DOHH2 (cell line): ENCODE measurements around the gene CDKN1C.

Source experiments
- H3F3A ChIP-seq: fragments of 200-600 bp; sonication (generic), shearing (Covaris generic); 2 replicates; pipeline ENCODE4 v1.6.0; 2016; ENCODE audit warnings: antibody characterized with exemption, mild to moderate bottlenecking; ENCODE audit not compliant: control insufficient read depth, insufficient read depth
- H3K27ac ChIP-seq: fragments of 200-600 bp; sonication (generic); 2 replicates; pipeline ENCODE4 v1.5.1; 2014; ENCODE audit warnings: low read depth, mild to moderate bottlenecking, low read length, moderate library complexity
- H3K27me3 ChIP-seq: fragments of 200-600 bp; sonication (generic); 2 replicates; pipeline ENCODE4 v1.6.1; 2014; ENCODE audit warnings: mild to moderate bottlenecking, low read length, mixed read lengths; ENCODE audit not compliant: control insufficient read depth
- H3K36me3 ChIP-seq: fragments of 200-600 bp; sonication (generic); 2 replicates; pipeline ENCODE4 v1.6.1; 2014; ENCODE audit warnings: mild to moderate bottlenecking, low read length, moderate library complexity, mixed read lengths; ENCODE audit not compliant: control insufficient read depth
- H3K4me1 ChIP-seq: fragments of 200-600 bp; sonication (generic); 2 replicates; pipeline ENCODE4 v1.6.1; 2014; ENCODE audit warnings: mild to moderate bottlenecking, low read length, mixed read lengths; ENCODE audit not compliant: control insufficient read depth
- H3K4me2 ChIP-seq: fragments of 200-600 bp; sonication (generic); 2 replicates; pipeline ENCODE4 v1.6.0; 2014; ENCODE audit warnings: mild to moderate bottlenecking, low read length, moderate library complexity
- H3K4me3 ChIP-seq: fragments of 200-600 bp; sonication (generic); 2 replicates; pipeline ENCODE4 v1.5.1; 2014; ENCODE audit warnings: mild to moderate bottlenecking, low read length, mixed read lengths
- H3K79me2 ChIP-seq: fragments of 200-600 bp; sonication (generic); 2 replicates; pipeline ENCODE4 v1.6.1; 2014; ENCODE audit warnings: mild to moderate bottlenecking, low read length, mixed read lengths; ENCODE audit not compliant: control insufficient read depth
- H3K9me2 ChIP-seq: fragments of 200-600 bp; sonication (generic); replicated peaks from 2 replicates; pipeline ENCODE4 v1.6.1; 2014; ENCODE audit warnings: mild to moderate bottlenecking, low read length, mixed read lengths; ENCODE audit not compliant: control insufficient read depth
- H3K9me3 ChIP-seq: fragments of 200-600 bp; sonication (generic); 2 replicates; pipeline ENCODE4 v1.6.1; 2014; ENCODE audit warnings: antibody characterized with exemption, low read length, mixed read lengths; ENCODE audit not compliant: control insufficient read depth, insufficient read depth
- H4K20me1 ChIP-seq: fragments of 200-600 bp; sonication (generic); 2 replicates; pipeline ENCODE4 v1.6.0; 2014; ENCODE audit warnings: low read depth, mild to moderate bottlenecking, antibody characterized with exemption, low read length, moderate library complexity; ENCODE audit not compliant: control insufficient read depth, insufficient read depth
- CTCF ChIP-seq: fragments of 200-600 bp; sonication (generic); IDR thresholded peaks from one replicate; pipeline ENCODE4 v1.5.1; 2014; ENCODE audit warnings: antibody characterized with exemption, mild to moderate bottlenecking, low read depth, low read length; ENCODE audit not compliant: poor library complexity, severe bottlenecking
- EZH2phosphoT487 ChIP-seq: fragments of 200-600 bp; sonication (generic); IDR thresholded peaks from 2 replicates; pipeline ENCODE4 v1.6.1; 2017; ENCODE audit warnings: borderline replicate concordance, mild to moderate bottlenecking, antibody characterized with exemption, low read length, moderate library complexity, mixed read lengths

Gene CDKN1C

GRCh38 chr11:2931420-2931746 is 45.8 kb upstream of the CDKN1C start:
- no peaks in the 10 kb centered on the region for H3K79me2 ChIP-seq
- no peaks in the 10 kb centered on the region; the same call in 1 of the 2 replicates for H4K20me1 ChIP-seq
- H3K9me3 ChIP-seq, result no peaks in the 10 kb centered on the region
- TF ChIP-seq EZH2phosphoT487 (no peak), CTCF (no peak)
- H3K4me2 ChIP-seq, result no peak overlapping the region
- no peak overlapping the region for H3K4me3 ChIP-seq
- peaks cover 25% of the 10 kb centered on the region for H3K27me3 ChIP-seq
- H3K4me1 ChIP-seq, result peaks cover 10% of the 10 kb centered on the region
- H3K9me2 ChIP-seq, result no peaks in the 10 kb centered on the region
- no peaks in the 10 kb centered on the region for H3K36me3 ChIP-seq
- no peak overlapping the region for H3K27ac ChIP-seq
- no peaks in the 10 kb centered on the region for H3F3A ChIP-seq

GRCh38 chr11:2930704-2931419 is 45.3 kb upstream of the CDKN1C start:
- TF ChIP-seq CTCF (peak; percentile 75), EZH2phosphoT487 (no peak)
- Histone ChIP-seq H3K4me1 (peaks cover 10% of the 10 kb centered on the region), H3K79me2 (no peaks in the 10 kb centered on the region), H4K20me1 (no peaks in the 10 kb centered on the region; the same call in 1 of the 2 replicates), H3K4me3 (peak overlapping the region; percentile 31), H3K9me2 (no peaks in the 10 kb centered on the region), H3K36me3 (no peaks in the 10 kb centered on the region), H3K27ac (no peak overlapping the region), H3K9me3 (no peaks in the 10 kb centered on the region), H3K27me3 (peaks cover 25% of the 10 kb centered on the region), H3F3A (no peaks in the 10 kb centered on the region), H3K4me2 (peak overlapping the region; percentile 53)

GRCh38 chr11:2929950-2930703 is 44.6 kb upstream of the CDKN1C start:
- Histone ChIP-seq H3K27me3 (peaks cover 25% of the 10 kb centered on the region), H3K4me3 (peak overlapping the region; percentile 31), H3K79me2 (no peaks in the 10 kb centered on the region), H4K20me1 (no peaks in the 10 kb centered on the region; the same call in 1 of the 2 replicates), H3K27ac (no peak overlapping the region), H3F3A (no peaks in the 10 kb centered on the region), H3K4me1 (peaks cover 10% of the 10 kb centered on the region), H3K9me2 (no peaks in the 10 kb centered on the region), H3K36me3 (no peaks in the 10 kb centered on the region), H3K9me3 (no peaks in the 10 kb centered on the region), H3K4me2 (peak overlapping the region; percentile 53)
- TF ChIP-seq CTCF (no peak), EZH2phosphoT487 (no peak)
